DOHH2 (cell line): Measurements from ENCODE around the gene CEP290.

Source experiments
- H3F3A ChIP-seq: fragments of 200-600 bp; sonication (generic), shearing (Covaris generic); 2 replicates; pipeline ENCODE4 v1.6.0; 2016; ENCODE audit warnings: antibody characterized with exemption, mild to moderate bottlenecking; ENCODE audit not compliant: control insufficient read depth, insufficient read depth
- H3K27ac ChIP-seq: fragments of 200-600 bp; sonication (generic); 2 replicates; pipeline ENCODE4 v1.5.1; 2014; ENCODE audit warnings: low read depth, mild to moderate bottlenecking, low read length, moderate library complexity
- H3K27me3 ChIP-seq: fragments of 200-600 bp; sonication (generic); 2 replicates; pipeline ENCODE4 v1.6.1; 2014; ENCODE audit warnings: mild to moderate bottlenecking, low read length, mixed read lengths; ENCODE audit not compliant: control insufficient read depth
- H3K36me3 ChIP-seq: fragments of 200-600 bp; sonication (generic); 2 replicates; pipeline ENCODE4 v1.6.1; 2014; ENCODE audit warnings: mild to moderate bottlenecking, low read length, moderate library complexity, mixed read lengths; ENCODE audit not compliant: control insufficient read depth
- H3K4me1 ChIP-seq: fragments of 200-600 bp; sonication (generic); 2 replicates; pipeline ENCODE4 v1.6.1; 2014; ENCODE audit warnings: mild to moderate bottlenecking, low read length, mixed read lengths; ENCODE audit not compliant: control insufficient read depth
- H3K4me2 ChIP-seq: fragments of 200-600 bp; sonication (generic); 2 replicates; pipeline ENCODE4 v1.6.0; 2014; ENCODE audit warnings: mild to moderate bottlenecking, low read length, moderate library complexity
- H3K4me3 ChIP-seq: fragments of 200-600 bp; sonication (generic); 2 replicates; pipeline ENCODE4 v1.5.1; 2014; ENCODE audit warnings: mild to moderate bottlenecking, low read length, mixed read lengths
- H3K79me2 ChIP-seq: fragments of 200-600 bp; sonication (generic); 2 replicates; pipeline ENCODE4 v1.6.1; 2014; ENCODE audit warnings: mild to moderate bottlenecking, low read length, mixed read lengths; ENCODE audit not compliant: control insufficient read depth
- H3K9me2 ChIP-seq: fragments of 200-600 bp; sonication (generic); replicated peaks from 2 replicates; pipeline ENCODE4 v1.6.1; 2014; ENCODE audit warnings: mild to moderate bottlenecking, low read length, mixed read lengths; ENCODE audit not compliant: control insufficient read depth
- H3K9me3 ChIP-seq: fragments of 200-600 bp; sonication (generic); 2 replicates; pipeline ENCODE4 v1.6.1; 2014; ENCODE audit warnings: antibody characterized with exemption, low read length, mixed read lengths; ENCODE audit not compliant: control insufficient read depth, insufficient read depth
- H4K20me1 ChIP-seq: fragments of 200-600 bp; sonication (generic); 2 replicates; pipeline ENCODE4 v1.6.0; 2014; ENCODE audit warnings: low read depth, mild to moderate bottlenecking, antibody characterized with exemption, low read length, moderate library complexity; ENCODE audit not compliant: control insufficient read depth, insufficient read depth
- CTCF ChIP-seq: fragments of 200-600 bp; sonication (generic); IDR thresholded peaks from one replicate; pipeline ENCODE4 v1.5.1; 2014; ENCODE audit warnings: antibody characterized with exemption, mild to moderate bottlenecking, low read depth, low read length; ENCODE audit not compliant: poor library complexity, severe bottlenecking
- EZH2phosphoT487 ChIP-seq: fragments of 200-600 bp; sonication (generic); IDR thresholded peaks from 2 replicates; pipeline ENCODE4 v1.6.1; 2017; ENCODE audit warnings: borderline replicate concordance, mild to moderate bottlenecking, antibody characterized with exemption, low read length, moderate library complexity, mixed read lengths

CEP290 gene

GRCh38 chr12:88132392-88132791 is 9.5 kb downstream of the CEP290 start:
- Histone ChIP-seq H3F3A (no peaks in the 10 kb centered on the region), H3K27ac (no peak overlapping the region), H3K9me3 (no peaks in the 10 kb centered on the region), H3K9me2 (no peaks in the 10 kb centered on the region), H3K4me1 (no peaks in the 10 kb centered on the region), H3K4me3 (no peak overlapping the region), H3K36me3 (peaks cover 24% of the 10 kb centered on the region), H3K4me2 (no peak overlapping the region), H4K20me1 (no peaks in the 10 kb centered on the region), H3K79me2 (no peaks in the 10 kb centered on the region), H3K27me3 (no peaks in the 10 kb centered on the region)
- no peak for TF ChIP-seq EZH2phosphoT487
- TF ChIP-seq CTCF: no peak

GRCh38 chr12:88127855-88128254 is 14.0 kb downstream of the CEP290 start:
- Histone ChIP-seq H3K27me3 (no peaks in the 10 kb centered on the region), H4K20me1 (no peaks in the 10 kb centered on the region), H3F3A (no peaks in the 10 kb centered on the region), H3K4me1 (no peaks in the 10 kb centered on the region), H3K4me2 (no peak overlapping the region), H3K9me3 (no peaks in the 10 kb centered on the region), H3K9me2 (no peaks in the 10 kb centered on the region), H3K4me3 (no peak overlapping the region), H3K27ac (no peak overlapping the region), H3K79me2 (no peaks in the 10 kb centered on the region), H3K36me3 (peaks cover 16% of the 10 kb centered on the region)
- TF ChIP-seq EZH2phosphoT487: no peak
- TF ChIP-seq CTCF: no peak

- H3F3A ChIP-seq: no peaks in the 10 kb centered on the region
- no peak overlapping the region for H3K4me2 ChIP-seq
- no peaks in the 10 kb centered on the region for H4K20me1 ChIP-seq
- no peak overlapping the region for H3K27ac ChIP-seq
- TF ChIP-seq EZH2phosphoT487 (no peak), CTCF (no peak)
- H3K9me3 ChIP-seq: no peaks in the 10 kb centered on the region
- no peak overlapping the region for H3K4me3 ChIP-seq
- peaks cover 16% of the 10 kb centered on the region for H3K36me3 ChIP-seq
- no peaks in the 10 kb centered on the region for H3K79me2 ChIP-seq
- H3K9me2 ChIP-seq: no peaks in the 10 kb centered on the region
- no peaks in the 10 kb centered on the region for H3K4me1 ChIP-seq
- no peaks in the 10 kb centered on the region for H3K27me3 ChIP-seq
Measured at GRCh38 chr12:88127099-88127498, 14.8 kb downstream of the CEP290 start.

DNA sequence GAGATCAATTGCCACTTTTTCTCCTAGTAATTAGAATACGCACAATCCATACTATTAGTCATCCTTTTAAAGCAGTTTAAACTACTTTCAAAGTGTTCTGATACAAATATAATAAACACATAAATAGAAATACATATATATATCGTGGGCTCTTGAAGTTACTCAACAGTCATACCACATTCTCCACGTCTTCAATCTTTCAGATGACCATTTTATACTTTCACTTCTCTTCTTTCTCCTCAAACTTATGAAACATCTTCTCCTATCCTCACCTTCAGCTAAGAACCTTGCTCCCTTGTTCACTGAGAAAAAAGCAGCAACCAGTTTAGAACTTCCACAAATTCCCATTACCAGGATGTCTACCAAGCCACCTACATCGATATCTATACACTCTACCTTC is 19.2 kb downstream of the CEP290 start:
- Histone ChIP-seq H3K27me3 (no peaks in the 10 kb centered on the region), H3K4me1 (no peaks in the 10 kb centered on the region), H3K4me3 (no peak overlapping the region), H3F3A (no peaks in the 10 kb centered on the region), H3K9me3 (no peaks in the 10 kb centered on the region), H3K36me3 (peaks cover 29% of the 10 kb centered on the region), H3K4me2 (no peak overlapping the region), H3K27ac (no peak overlapping the region), H4K20me1 (no peaks in the 10 kb centered on the region), H3K9me2 (no peaks in the 10 kb centered on the region), H3K79me2 (no peaks in the 10 kb centered on the region)
- TF ChIP-seq CTCF (no peak), EZH2phosphoT487 (no peak)
